Nephron (organoid): Measurements from ENCODE around the gene NAV2.

Source experiments
- H3K27ac Mint-ChIP-seq, 3 experiments: 2 replicates each; pipeline ENCODE4 v1.8.0; 2020; ENCODE audit warnings: mixed read lengths in 3 of 3, mild to moderate bottlenecking in 2 of 3, moderate library complexity in 1 of 3
- H3K27me3 Mint-ChIP-seq: 2 replicates; pipeline ENCODE4 v1.8.0; 2021; ENCODE audit warnings: low read depth, mild to moderate bottlenecking, moderate library complexity, mixed read lengths
- H3K36me3 Mint-ChIP-seq: 2 replicates; pipeline ENCODE4 v1.8.0; 2020; ENCODE audit warnings: low read depth, mixed read lengths
- H3K4me1 Mint-ChIP-seq: 2 replicates; pipeline ENCODE4 v1.8.0; 2020; ENCODE audit warnings: mixed read lengths
- H3K4me3 Mint-ChIP-seq, 3 experiments: 2 replicates each; pipeline ENCODE4 v1.8.0; 2020; ENCODE audit warnings: mild to moderate bottlenecking in 3 of 3, mixed read lengths in 3 of 3, moderate library complexity in 2 of 3
- H3K9me3 Mint-ChIP-seq: 2 replicates; pipeline ENCODE4 v1.8.0; 2020; ENCODE audit warnings: mixed read lengths
- TF ChIP-seq, protein P1 (sequence below), 3 experiments: fragments of 200-600 bp; sonication (generic); IDR thresholded peaks; one replicate each; pipeline ENCODE4 v1.5.0; 2021; ENCODE audit warnings: antibody characterized with exemption in 3 of 3; ENCODE audit not compliant: unreplicated experiment in 3 of 3

The NAV2 gene

DNA sequence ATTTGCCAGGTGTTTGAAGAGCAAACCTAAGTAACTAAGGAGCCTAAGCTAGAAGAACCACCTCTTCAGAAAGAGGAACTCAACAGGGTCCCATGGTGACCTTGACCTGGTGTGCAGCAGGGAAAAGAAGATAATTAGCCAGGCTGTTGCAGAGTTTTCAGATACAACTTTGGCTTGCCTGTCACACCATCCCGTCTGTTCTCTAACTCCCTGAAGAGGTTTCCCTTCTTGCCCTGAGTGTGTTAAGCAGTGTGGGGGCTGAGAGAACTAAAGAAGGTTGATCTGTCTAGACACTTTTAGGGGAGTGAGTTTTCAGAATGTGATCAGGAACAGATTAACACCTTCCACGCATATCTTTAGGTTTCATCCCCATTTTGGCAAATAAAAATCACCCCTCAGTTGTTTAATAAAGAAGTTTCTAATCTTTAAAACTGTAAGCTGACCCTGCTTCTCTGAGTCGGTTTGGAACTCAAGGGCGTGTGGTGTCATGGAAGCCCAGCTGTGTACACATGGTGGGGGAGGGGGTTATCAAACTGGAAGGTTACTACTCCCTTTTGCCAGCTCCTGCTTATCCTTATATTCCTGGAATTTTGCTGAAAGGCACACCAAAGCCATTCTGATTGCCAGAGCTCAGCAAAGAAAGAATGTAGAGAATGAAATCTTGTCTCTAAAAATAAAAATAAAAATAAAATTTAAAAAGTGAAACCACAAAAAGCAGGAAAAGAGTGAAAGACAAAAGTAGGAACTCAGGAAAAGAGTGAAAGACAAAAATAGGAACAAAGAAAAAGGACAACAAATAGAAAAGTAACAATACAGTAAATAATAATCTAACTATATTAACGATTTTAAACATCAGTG is 377.4 kb downstream of the NAV2 start:
- Mint-ChIP-seq H3K36me3 (peaks cover 75% of the 10 kb centered on the region), H3K27me3 (no peaks in the 10 kb centered on the region), H3K4me3 (peak overlapping the region in 1 of 3 experiments; percentile 1), H3K27ac (peak overlapping the region; percentile 72 to 90 (median 87)), H3K4me1 (peaks cover 52% of the 10 kb centered on the region), H3K9me3 (no peaks in the 10 kb centered on the region)
- TF ChIP-seq, protein P1, sequence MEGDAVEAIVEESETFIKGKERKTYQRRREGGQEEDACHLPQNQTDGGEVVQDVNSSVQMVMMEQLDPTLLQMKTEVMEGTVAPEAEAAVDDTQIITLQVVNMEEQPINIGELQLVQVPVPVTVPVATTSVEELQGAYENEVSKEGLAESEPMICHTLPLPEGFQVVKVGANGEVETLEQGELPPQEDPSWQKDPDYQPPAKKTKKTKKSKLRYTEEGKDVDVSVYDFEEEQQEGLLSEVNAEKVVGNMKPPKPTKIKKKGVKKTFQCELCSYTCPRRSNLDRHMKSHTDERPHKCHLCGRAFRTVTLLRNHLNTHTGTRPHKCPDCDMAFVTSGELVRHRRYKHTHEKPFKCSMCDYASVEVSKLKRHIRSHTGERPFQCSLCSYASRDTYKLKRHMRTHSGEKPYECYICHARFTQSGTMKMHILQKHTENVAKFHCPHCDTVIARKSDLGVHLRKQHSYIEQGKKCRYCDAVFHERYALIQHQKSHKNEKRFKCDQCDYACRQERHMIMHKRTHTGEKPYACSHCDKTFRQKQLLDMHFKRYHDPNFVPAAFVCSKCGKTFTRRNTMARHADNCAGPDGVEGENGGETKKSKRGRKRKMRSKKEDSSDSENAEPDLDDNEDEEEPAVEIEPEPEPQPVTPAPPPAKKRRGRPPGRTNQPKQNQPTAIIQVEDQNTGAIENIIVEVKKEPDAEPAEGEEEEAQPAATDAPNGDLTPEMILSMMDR (IDR thresholded peaks at IDR 0.05; ENCODE audit: unreplicated experiment in 3 of 3) = no peak

DNA sequence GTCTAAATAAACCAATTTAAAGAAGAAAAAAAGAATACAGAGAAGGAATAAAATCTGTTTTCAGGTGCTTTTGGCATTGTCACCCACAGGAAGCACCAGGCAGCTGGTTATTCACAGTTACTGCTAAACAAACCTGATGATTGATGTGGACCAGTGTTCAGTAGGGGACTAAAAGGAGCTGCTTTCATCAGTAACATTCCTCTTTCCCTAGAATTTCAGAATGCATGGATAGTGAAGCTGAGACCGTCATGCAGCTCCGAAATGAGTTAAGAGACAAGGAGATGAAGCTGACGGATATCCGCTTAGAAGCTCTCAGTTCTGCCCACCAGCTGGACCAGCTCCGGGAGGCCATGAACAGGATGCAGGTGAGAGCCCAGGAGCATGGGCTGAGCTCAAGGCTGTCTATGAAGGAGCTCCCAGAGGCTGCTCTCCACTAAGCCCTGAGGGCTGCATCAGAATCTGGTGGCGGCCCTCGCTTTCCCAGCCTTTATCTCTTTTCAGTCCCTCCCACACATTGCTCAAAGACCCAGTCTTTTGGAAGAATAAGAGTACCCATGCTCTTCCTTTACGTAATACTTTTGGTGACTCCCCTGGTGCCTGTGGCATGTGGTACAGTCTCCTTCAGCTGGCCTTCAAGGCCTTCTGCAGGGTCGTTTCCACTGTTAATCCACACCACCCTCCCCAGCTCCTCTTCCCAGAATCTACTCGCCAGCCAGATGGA is 378.2 kb downstream of the NAV2 start:
- Mint-ChIP-seq H3K4me3 (no peak overlapping the region), H3K9me3 (no peaks in the 10 kb centered on the region), H3K27me3 (no peaks in the 10 kb centered on the region), H3K36me3 (peaks cover 74% of the 10 kb centered on the region), H3K4me1 (peaks cover 52% of the 10 kb centered on the region), H3K27ac (peak overlapping the region; percentile 32 to 64 (median 59))
- TF ChIP-seq, protein P1 (IDR thresholded peaks at IDR 0.05; ENCODE audit: unreplicated experiment in 3 of 3) = no peak

DNA sequence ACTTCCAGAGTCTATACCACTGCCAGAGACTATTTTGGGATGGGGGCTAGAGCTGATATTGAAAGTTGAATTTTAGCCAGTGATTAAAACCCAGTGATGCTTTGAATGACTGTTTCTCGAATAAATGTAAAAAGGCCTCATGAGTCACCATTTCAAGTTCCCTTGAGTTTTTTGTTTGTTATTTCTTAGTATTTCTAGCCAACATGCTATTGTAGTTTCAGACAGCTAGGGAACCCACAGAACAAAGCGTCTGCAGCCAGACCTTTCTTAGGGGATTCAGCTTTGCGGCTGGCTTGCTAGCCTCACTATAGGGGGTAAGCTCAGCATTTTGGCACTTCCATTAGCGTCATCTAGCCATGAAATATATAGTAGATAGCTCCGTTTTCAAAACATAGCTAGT is 381.1 kb downstream of the NAV2 start:
- H3K4me3 Mint-ChIP-seq = no peak overlapping the region
- no peaks in the 10 kb centered on the region for H3K27me3 Mint-ChIP-seq
- H3K4me1 Mint-ChIP-seq = peaks cover 51% of the 10 kb centered on the region
- no peaks in the 10 kb centered on the region for H3K9me3 Mint-ChIP-seq
- TF ChIP-seq, protein P1 (IDR thresholded peaks at IDR 0.05; ENCODE audit: unreplicated experiment in 3 of 3) = no peak
- H3K36me3 Mint-ChIP-seq = peaks cover 66% of the 10 kb centered on the region
- peak overlapping the region in 2 of 3 experiments; percentile 62 to 85 for H3K27ac Mint-ChIP-seq

DNA sequence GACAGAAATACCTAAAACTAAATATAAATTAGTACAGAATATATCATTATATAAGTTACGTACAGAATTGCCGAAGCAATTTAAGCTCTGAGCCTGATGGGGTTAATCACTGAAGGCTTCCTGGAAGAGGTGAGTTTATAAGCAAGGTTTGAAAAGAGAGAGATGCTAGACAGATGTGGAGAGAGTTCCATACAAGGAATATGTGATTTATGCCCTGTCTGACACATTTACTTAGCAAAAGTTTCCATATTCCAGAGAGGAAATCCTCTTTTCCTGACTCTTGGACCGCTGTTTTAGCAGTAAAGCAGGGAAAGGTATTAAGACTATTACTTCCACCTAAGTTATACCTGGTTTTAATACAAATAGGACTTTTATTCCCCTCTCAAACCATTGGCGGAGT is 382.6 kb downstream of the NAV2 start:
- no peak overlapping the region for H3K4me3 Mint-ChIP-seq
- H3K36me3 Mint-ChIP-seq = peaks cover 66% of the 10 kb centered on the region
- H3K9me3 Mint-ChIP-seq = no peaks in the 10 kb centered on the region
- H3K27me3 Mint-ChIP-seq = no peaks in the 10 kb centered on the region
- TF ChIP-seq, protein P1 (IDR thresholded peaks at IDR 0.05; ENCODE audit: unreplicated experiment in 3 of 3) = no peak
- H3K27ac Mint-ChIP-seq = no peak overlapping the region
- peaks cover 38% of the 10 kb centered on the region for H3K4me1 Mint-ChIP-seq

DNA sequence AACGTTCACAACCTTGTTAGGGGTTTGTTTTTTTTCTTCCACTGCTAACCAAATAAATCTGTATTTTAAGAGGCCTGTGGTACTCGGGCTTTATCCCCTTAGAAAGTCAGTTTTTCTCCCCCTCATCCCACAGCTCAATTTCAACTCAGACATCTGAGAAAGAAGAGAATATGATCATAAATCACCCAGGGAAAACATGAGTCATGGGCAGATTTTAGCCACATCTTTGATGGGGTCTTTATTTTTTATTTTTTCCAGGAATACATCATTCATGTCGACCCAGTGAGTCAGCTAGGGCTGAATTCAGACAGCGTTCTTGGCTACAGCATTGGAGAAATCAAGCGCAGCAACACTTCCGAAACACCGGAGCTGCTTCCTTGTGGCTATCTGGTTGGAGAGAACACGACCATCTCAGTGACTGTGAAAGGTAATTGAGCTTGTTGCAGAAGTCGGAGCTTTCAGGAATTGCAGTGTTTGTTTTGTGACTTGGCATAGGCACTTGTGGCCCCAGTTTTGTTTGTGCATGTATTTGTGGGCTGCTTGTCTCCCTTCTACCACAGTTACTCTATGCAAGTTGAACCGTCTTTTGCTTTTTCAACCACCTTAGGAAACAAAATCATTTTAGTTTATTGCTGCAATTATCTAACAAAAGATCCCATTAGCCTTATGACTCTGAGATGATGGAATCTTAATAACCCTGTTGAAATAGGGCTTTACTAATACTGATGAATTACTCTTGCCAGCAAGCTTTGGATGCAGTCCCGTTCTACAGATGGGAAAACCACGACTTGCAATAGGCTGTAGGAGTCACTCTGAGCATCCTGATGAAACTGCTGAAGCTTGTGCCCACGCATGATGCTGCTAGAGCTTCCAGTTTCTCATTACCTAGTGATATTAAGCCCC is 384.9 kb downstream of the NAV2 start:
- H3K4me1 Mint-ChIP-seq = peaks cover 27% of the 10 kb centered on the region
- TF ChIP-seq, protein P1 (IDR thresholded peaks at IDR 0.05; ENCODE audit: unreplicated experiment in 3 of 3) = no peak
- no peak overlapping the region for H3K4me3 Mint-ChIP-seq
- peaks cover 72% of the 10 kb centered on the region for H3K36me3 Mint-ChIP-seq
- peak overlapping the region; percentile 30 to 86 (median 79) for H3K27ac Mint-ChIP-seq
- no peaks in the 10 kb centered on the region for H3K9me3 Mint-ChIP-seq
- no peaks in the 10 kb centered on the region for H3K27me3 Mint-ChIP-seq
